Fibroblast of lung (primary cell): Measurements from ENCODE around the gene PTPRCAP.

Experiments used
- EZH2 ChIP-seq: IDR thresholded peaks from 2 replicates; pipeline ENCODE4 v1.5.1; 2012; ENCODE audit warnings: low read length, control low read depth, mild to moderate bottlenecking; ENCODE audit errors: missing control alignments
- TF ChIP-seq, protein P1 (sequence below), 2 donors: IDR thresholded peaks in 1 of 2; conservative IDR thresholded peaks in 1 of 2; 1 replicate in 1 of 2; 2 replicates in 1 of 2; pipeline ENCODE4 v1.5.1; 2011 to 2012; ENCODE audit warnings: low read length in 2 of 2, control low read depth in 1 of 2, inconsistent platforms in 1 of 2, low read depth in 1 of 2, mild to moderate bottlenecking in 1 of 2

DNA sequence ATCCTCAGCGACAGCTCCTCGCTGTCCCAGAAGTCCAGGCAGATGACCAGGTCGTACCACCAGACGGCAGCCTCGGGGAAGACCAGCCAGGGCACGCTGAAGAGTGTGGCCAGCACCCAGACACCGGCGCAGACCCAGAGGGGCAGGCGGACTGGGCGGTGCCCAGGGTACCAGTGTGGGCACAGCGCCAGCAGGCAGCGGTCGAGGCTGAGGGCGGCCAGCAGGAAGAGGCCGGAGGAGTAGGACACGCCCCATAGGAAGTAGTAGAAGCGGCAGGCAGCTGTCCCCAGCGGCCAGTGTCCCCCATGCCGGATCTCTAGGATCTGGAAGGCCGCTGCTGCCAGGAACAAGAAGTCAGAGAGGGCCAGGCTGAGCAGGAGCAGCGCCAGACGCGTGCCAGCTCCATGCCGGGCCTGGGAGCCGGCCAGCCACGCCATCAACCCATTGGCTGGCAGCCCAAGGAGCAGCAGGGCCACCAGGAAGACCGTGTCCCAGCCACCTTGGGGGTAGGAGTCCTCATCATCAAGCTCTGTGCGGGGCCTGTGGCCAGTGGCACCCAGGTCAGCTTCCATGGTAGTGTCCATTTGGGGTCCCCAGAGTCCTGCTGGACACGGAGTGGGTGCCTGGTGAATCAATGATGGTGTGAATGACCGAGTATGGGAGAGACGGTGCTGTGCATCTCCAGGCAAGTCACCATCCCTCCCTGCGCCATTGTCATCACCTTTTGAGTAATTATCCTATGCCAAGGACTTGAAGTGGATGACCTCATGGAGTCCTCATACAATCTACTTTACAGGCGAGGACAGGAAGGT is 14.9 kb upstream of the PTPRCAP start, which contains the start of gene GPR152:
- TF ChIP-seq, protein P1, sequence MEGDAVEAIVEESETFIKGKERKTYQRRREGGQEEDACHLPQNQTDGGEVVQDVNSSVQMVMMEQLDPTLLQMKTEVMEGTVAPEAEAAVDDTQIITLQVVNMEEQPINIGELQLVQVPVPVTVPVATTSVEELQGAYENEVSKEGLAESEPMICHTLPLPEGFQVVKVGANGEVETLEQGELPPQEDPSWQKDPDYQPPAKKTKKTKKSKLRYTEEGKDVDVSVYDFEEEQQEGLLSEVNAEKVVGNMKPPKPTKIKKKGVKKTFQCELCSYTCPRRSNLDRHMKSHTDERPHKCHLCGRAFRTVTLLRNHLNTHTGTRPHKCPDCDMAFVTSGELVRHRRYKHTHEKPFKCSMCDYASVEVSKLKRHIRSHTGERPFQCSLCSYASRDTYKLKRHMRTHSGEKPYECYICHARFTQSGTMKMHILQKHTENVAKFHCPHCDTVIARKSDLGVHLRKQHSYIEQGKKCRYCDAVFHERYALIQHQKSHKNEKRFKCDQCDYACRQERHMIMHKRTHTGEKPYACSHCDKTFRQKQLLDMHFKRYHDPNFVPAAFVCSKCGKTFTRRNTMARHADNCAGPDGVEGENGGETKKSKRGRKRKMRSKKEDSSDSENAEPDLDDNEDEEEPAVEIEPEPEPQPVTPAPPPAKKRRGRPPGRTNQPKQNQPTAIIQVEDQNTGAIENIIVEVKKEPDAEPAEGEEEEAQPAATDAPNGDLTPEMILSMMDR (conservative IDR thresholded peaks at IDR 0.05 in 1 of 2, IDR thresholded peaks at IDR 0.05 in 1 of 2; ENCODE audit: low read depth in 1 of 2, low read length in 2 of 2), result no peak
- TF ChIP-seq EZH2, result no peak
